GM08714 (cell line): ENCODE data around the gene DNASE1L1.

Experiments
- H3K4me3 ChIP-seq: fragments of 200-500 bp; sonication (Bioruptor generic); 2 replicates; pipeline ENCODE4 v1.5.1; 2014; ENCODE audit warnings: mild to moderate bottlenecking, low read length, inconsistent platforms
- ZNF274 ChIP-seq: IDR thresholded peaks from 2 replicates; pipeline ENCODE4 v1.6.1; 2012; ENCODE audit warnings: mild to moderate bottlenecking, low read depth, low read length

The DNASE1L1 gene

GRCh38 chrX:154373340-154374306 is 35.4 kb downstream of the DNASE1L1 start:
- no peak for TF ChIP-seq ZNF274
- peak overlapping the region; percentile 20; the same call in 1 of the 2 replicates for H3K4me3 ChIP-seq

DNA sequence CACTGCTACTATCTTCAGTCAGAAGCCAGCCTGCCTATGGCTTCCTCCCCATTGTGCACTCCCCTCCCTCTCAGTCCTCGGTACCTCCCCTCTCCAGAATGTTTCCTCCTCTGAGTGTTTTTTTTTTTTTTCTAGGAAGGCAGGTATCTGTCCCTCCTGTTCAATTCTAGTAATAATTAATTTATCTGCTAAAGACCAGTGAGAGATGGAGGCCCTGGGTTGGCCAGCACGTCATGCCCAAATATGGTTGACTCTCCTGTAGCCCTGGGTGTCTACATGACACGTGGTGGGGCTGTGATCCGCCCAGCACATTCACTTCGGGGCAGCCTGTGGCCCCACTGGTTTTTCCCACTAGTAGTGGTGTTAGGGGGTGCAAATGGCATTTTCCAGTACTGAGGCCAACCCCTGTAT is 36.4 kb downstream of the DNASE1L1 start:
- H3K4me3 ChIP-seq = peak overlapping the region; percentile 34; the same call in 1 of the 2 replicates
- TF ChIP-seq ZNF274 = no peak

GRCh38 chrX:154371789-154372300 is 37.2 kb downstream of the DNASE1L1 start:
- no peak for TF ChIP-seq ZNF274
- peak overlapping the region; percentile 34; the same call in 1 of the 2 replicates for H3K4me3 ChIP-seq

- H3K4me3 ChIP-seq = peak overlapping the region; percentile 52
- no peak for TF ChIP-seq ZNF274
Observed at GRCh38 chrX:154371017-154371788, 37.9 kb downstream of the DNASE1L1 start.

DNA sequence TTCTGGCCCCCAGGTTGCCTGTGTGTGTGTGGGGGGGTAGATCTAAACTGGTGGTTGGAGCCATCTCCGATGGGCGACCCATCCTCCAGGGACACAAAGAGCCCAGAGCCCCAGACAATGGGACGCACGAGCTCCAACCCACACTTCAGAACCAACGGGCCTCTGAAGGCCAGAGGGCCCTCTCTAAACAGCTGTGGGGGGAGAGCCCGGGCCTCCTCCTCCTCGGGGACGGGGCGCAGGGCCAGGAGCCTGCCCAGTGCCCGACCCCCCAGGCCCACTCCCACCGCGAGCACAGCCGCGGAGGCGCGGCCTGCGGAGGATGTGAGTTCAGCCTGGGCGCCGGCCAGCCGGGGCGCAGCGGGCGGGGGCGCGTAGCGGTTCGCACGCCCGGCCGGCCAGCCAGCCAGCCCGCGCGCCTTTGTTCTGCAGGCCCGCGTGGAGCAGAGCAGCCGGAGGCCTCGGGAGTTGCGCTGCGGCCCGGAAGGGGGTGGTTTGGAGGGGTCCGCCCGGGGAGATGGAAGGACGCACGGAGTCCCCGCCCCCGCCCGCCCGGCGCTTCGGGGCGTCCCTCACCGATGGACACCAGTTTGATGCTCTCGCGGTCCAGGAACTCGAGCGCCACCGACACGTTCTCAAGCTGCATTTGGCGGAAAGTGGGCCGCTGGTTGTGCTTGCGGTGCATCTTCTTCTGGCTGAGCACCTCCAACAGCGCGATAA is 38.6 kb downstream of the DNASE1L1 start:
- TF ChIP-seq ZNF274 = no peak
- H3K4me3 ChIP-seq = peak overlapping the region; percentile 52

GRCh38 chrX:154369449-154370299 is 39.4 kb downstream of the DNASE1L1 start:
- TF ChIP-seq ZNF274 = no peak
- H3K4me3 ChIP-seq = peak overlapping the region; percentile 58

GRCh38 chrX:154368630-154369448 is 40.2 kb downstream of the DNASE1L1 start:
- no peak for TF ChIP-seq ZNF274
- peak overlapping the region; percentile 58; the same call in 1 of the 2 replicates for H3K4me3 ChIP-seq

DNA sequence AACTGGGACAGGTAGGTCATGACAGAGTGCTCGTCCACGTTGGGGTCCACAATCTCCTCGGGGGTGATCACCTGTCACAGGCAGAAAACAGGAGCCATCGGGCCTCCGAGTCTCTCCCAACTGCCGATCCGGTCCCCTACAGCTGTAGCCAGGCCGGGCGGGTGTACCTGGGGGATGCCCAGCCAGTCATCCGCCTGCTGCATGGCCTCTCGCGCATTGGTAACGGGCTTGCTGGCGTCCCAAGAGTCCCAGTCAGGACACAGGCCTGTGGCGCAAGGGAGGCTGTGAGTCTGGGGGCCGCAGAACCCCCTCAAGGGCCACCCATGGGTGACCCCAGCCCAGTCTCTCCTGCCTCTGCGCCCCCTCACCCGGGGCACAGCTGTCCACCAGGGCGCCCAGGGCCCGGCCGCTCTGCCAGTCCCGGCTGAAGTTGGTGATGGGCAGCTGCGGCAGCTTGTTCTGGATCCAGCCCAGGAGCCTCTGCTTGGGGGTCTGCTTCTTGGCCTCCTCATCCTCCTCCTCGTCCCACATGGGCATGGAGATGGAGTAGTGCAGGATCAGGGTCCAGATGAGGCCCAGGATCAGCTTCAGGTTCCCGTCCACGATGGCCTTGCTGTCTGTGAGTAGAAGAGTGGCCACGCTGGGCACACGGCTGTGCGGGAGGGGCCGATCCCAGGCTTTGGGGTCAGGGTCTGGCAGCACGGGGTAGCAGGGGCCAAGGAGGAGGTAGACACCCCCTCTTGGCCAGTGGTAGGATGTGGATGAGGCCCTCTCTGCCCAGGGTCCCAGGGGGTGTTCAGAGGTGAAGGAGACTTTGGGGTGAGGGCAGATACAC is 41.4 kb downstream of the DNASE1L1 start:
- TF ChIP-seq ZNF274 = no peak
- no peak overlapping the region for H3K4me3 ChIP-seq

DNA sequence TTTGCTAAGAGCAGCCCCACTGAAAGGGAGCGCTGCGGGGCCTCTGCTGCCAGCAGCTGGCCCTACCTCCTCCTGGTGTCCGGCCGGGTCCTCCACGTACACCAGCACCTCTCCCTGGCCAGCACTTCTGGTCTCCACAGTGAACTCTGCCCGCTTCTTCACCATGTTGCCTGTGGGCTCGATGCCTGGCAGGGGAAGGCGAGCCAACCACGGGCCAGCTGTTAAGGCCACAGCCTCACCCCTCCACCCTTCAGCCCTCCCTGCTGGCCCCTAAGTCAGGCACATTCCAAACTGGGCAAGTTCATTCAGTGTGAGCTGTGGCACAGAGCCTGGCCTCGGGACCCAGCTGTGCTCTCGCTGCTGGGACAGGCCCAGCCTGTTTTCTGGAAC is 42.4 kb downstream of the DNASE1L1 start:
- TF ChIP-seq ZNF274 = no peak

DNA sequence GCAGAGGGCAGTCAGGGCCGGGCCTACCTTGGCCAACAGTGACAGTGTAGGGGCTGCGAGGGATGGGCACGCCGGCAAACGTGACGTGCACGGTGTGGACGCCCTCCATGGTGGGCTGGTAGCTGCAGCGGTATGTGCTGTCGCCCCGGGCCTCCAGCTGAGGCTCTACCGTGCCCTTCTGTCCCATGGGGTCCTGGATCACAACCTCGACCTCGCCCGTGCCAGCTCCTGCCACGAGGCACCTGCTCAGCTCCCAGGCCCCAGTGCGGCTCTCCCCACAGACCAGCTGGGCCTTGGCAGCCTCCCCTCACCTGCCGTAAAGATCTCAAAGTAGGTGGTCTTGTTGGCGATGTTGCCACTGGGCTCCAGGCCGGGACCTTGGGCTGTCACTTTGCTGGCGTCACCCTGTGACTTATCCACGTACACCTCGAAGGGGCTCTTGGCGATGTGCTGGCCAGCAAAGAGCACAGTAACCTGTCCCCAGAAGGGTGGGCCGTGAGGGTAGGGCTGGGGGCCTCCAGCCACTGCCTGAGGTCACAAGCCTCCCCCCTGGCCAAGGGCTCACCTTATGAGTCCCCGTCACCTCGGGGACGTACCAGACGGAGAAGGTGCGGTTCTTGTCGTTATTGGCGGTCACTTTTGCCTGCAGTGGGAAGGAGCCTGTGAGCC is 42.9 kb downstream of the DNASE1L1 start:
- no peak for TF ChIP-seq ZNF274
- H3K4me3 ChIP-seq = no peak overlapping the region

More for the DNA sequence above, 42.4 kb downstream of the DNASE1L1 start:
- no peak overlapping the region for H3K4me3 ChIP-seq
